HFF-Myc (cell line): ENCODE measurements around the gene CTNNA2.

ENCODE experiments used
- DNase-seq: peaks from one replicate; pipeline ENCODE4 v3.0.0-alpha.2; 2011; ENCODE audit warnings: low read depth; ENCODE audit errors: extremely low read depth
- H3K4me3 ChIP-seq: replicated peaks from 2 replicates; pipeline ENCODE4 v1.5.1; 2011; ENCODE audit warnings: low read depth, mild to moderate bottlenecking, control low read depth, low read length
- TF ChIP-seq, protein P1 (sequence below): IDR thresholded peaks from 2 replicates; pipeline ENCODE4 v1.5.1; 2012; ENCODE audit warnings: mild to moderate bottlenecking, low read depth, low read length, control low read depth; ENCODE audit errors: missing control alignments

CTNNA2 gene

GRCh38 chr2:80510716-80511115, 997.9 kb downstream of the CTNNA2 start:
- H3K4me3 ChIP-seq, result no peak overlapping the region
- TF ChIP-seq, protein P1, sequence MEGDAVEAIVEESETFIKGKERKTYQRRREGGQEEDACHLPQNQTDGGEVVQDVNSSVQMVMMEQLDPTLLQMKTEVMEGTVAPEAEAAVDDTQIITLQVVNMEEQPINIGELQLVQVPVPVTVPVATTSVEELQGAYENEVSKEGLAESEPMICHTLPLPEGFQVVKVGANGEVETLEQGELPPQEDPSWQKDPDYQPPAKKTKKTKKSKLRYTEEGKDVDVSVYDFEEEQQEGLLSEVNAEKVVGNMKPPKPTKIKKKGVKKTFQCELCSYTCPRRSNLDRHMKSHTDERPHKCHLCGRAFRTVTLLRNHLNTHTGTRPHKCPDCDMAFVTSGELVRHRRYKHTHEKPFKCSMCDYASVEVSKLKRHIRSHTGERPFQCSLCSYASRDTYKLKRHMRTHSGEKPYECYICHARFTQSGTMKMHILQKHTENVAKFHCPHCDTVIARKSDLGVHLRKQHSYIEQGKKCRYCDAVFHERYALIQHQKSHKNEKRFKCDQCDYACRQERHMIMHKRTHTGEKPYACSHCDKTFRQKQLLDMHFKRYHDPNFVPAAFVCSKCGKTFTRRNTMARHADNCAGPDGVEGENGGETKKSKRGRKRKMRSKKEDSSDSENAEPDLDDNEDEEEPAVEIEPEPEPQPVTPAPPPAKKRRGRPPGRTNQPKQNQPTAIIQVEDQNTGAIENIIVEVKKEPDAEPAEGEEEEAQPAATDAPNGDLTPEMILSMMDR, result no peak
- DNase-seq, result no peak

DNA sequence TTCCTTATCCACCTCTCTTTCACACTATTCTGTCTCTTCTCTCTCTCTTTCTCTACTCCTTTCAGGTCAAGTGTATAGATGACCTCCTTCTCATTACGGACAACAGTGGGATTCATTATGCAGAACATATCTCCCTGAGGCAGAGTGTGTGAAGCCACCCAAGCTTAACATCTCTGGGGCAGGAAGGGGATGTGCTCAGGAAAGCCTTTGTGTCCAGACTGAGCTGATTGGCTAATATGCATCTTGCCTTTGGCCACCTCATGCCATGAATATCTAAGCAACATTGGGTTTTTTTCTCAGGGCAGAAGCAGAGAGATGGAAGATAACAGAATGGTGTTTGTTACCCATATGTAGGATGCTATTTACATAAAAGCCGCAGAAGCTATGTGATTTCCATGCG, 1003.1 kb downstream of the CTNNA2 start:
- H3K4me3 ChIP-seq, result no peak overlapping the region
- TF ChIP-seq, protein P1, result no peak

GRCh38 chr2:80517316-80517715, 1004.5 kb downstream of the CTNNA2 start:
- no peak overlapping the region for H3K4me3 ChIP-seq
- no peak for DNase-seq
- TF ChIP-seq, protein P1, result no peak

More for the DNA sequence above, 1003.1 kb downstream of the CTNNA2 start:
- DNase-seq, result no peak

- H3K4me3 ChIP-seq, result no peak overlapping the region
- TF ChIP-seq, protein P1, result no peak
- DNase-seq, result no peak
Measured at GRCh38 chr2:80519121-80519643, 1006.3 kb downstream of the CTNNA2 start.

DNA sequence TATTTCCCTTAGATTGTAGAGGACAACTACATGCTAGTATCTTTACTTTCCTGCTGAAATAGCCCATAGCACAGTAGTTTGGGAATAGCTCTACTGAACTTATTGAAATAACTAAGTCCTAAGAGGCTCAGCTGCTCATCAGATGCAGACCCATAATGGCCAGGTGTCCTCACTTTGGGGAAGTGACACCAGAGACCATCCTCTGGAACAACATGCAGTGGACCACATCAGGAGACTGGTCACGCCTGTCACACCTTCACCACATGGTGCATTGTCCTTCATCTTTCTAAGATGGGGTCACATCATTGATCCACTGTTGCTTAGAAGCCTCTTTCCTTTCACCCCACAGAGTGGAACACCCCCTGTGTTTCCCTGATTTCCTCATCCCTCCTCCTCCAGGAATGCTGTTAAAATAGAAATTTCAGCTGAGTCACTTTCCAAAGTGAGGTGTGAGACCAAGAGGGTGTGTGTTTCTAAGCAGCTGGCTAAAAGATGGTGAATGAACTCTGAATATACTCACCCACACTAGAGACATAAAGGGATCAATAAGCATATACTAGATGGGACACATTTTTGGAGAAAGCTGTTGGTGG, 1006.9 kb downstream of the CTNNA2 start:
- TF ChIP-seq, protein P1, result no peak
- no peak overlapping the region for H3K4me3 ChIP-seq
- DNase-seq, result no peak

- no peak overlapping the region for H3K4me3 ChIP-seq
- no peak for DNase-seq
- TF ChIP-seq, protein P1, result no peak
Measured at GRCh38 chr2:80525152-80525551, 1012.3 kb downstream of the CTNNA2 start.

DNA sequence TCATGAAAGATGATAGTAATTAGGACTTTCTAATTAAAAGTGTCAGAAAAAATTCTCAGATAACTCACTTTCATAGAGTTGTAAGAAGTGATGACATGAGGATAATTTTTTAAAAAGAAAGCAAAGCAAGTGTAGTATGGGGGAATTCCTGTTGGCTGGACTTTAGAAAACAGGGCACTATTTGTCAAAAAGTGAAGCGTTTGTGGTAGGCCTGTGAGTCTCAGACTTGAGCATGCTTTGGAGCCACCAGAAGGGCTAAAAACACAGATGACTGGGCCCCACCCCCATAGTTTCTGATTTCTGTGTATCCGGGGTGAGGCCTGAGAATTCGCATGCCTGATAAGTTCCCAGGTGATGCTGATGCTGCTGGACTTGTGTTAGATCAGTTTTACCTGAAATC, 1014.3 kb downstream of the CTNNA2 start:
- no peak for DNase-seq
- H3K4me3 ChIP-seq, result no peak overlapping the region
- TF ChIP-seq, protein P1, result no peak
